T-cell (primary cell): ENCODE results near the gene SAMD4A. TPM values are rescaled to one million over a fixed set of nuclear protein-coding genes. Genes with fewer than 3 reads are reported as not detected.

Source experiments
- ATAC-seq, 4 experiments: fragments of 200-7000 bp in 3 of 4; fragments of 150-1000 bp in 1 of 4; cut with Tn5 transposase; replicated peaks in 1 of 4; 1 replicate in 3 of 4; 2 replicates in 1 of 4; pipeline ENCODE4 v1.10.0; 2021; ENCODE audit warnings: moderate library complexity in 3 of 4, mild to moderate bottlenecking in 2 of 4, moderate number of reproducible peaks in 1 of 4
- CTCF ChIA-PET, 2 donors: fragments of 300-600 bp; sonication (Branson Sonifier 250); formaldehyde crosslinking; loops; one replicate each; lab custom pipeline; 2022; ENCODE audit warnings: antibody characterized with exemption in 2 of 2; lab: Charles Lee
- POLR2A ChIA-PET, 2 donors: fragments of 300-600 bp; sonication (Branson Sonifier 250); formaldehyde crosslinking; loops; one replicate each; lab custom pipeline; 2022; ENCODE audit warnings: antibody characterized with exemption in 2 of 2; lab: Charles Lee
- DNase-seq, 35 experiments: peaks; one replicate each; pipeline versions ENCODE4 v3.0.0 to v3.0.0-alpha.2; 2013 to 2023
- H3K27ac ChIP-seq: one replicate; pipeline ENCODE4 v1.5.1; 2013; ENCODE audit warnings: low read length
- H3K27me3 ChIP-seq, 2 experiments: replicated peaks in 1 of 2; 1 replicate in 1 of 2; 2 replicates in 1 of 2; pipeline versions ENCODE4 v1.6.1 to v1.7.0; 2013; ENCODE audit warnings: low read length in 1 of 2, mixed read lengths in 1 of 2; ENCODE audit not compliant: control insufficient read depth in 2 of 2, insufficient read depth in 2 of 2; ENCODE audit errors: extremely low read depth in 1 of 2
- H3K36me3 ChIP-seq, 2 donors: 1 replicate in 1 of 2; 2 replicates in 1 of 2; pipeline versions ENCODE4 v1.6.1 to v1.7.0; 2013; ENCODE audit warnings: low read length in 1 of 2; ENCODE audit not compliant: control insufficient read depth in 2 of 2, insufficient read depth in 1 of 2; ENCODE audit errors: extremely low read depth in 1 of 2
- H3K4me1 ChIP-seq, 2 experiments: 1 replicate in 1 of 2; 2 replicates in 1 of 2; pipeline versions ENCODE4 v1.6.1 to v1.7.0; 2013; ENCODE audit warnings: low read length in 2 of 2, mixed read lengths in 1 of 2; ENCODE audit not compliant: insufficient read depth in 2 of 2, control insufficient read depth in 1 of 2; ENCODE audit errors: extremely low read depth in 1 of 2
- H3K4me3 ChIP-seq, 2 donors: 1 replicate in 1 of 2; 2 replicates in 1 of 2; pipeline versions ENCODE4 v1.5.1 to v1.7.0; 2013; ENCODE audit warnings: mild to moderate bottlenecking in 2 of 2, low read length in 1 of 2, moderate library complexity in 1 of 2; ENCODE audit not compliant: control insufficient read depth in 1 of 2; ENCODE audit errors: extremely low read depth in 1 of 2
- H3K9me3 ChIP-seq: 2 replicates; pipeline ENCODE4 v1.7.0; 2013
- H3K27ac Mint-ChIP-seq, 2 donors: one replicate each; pipeline ENCODE4 v1.8.0; 2020 to 2021; ENCODE audit warnings: mild to moderate bottlenecking in 2 of 2, mixed read lengths in 2 of 2
- H3K27me3 Mint-ChIP-seq, 2 donors: one replicate each; pipeline ENCODE4 v1.8.0; 2021 to 2022; ENCODE audit warnings: mixed read lengths in 2 of 2
- H3K36me3 Mint-ChIP-seq: one replicate; pipeline ENCODE4 v1.8.0; 2021; ENCODE audit warnings: mixed read lengths
- H3K4me1 Mint-ChIP-seq, 3 donors: one replicate each; pipeline ENCODE4 v1.8.0; 2020 to 2022; ENCODE audit warnings: mixed read lengths in 3 of 3, mild to moderate bottlenecking in 1 of 3
- H3K4me3 Mint-ChIP-seq, 3 donors: one replicate each; pipeline ENCODE4 v1.8.0; 2020 to 2022; ENCODE audit warnings: mild to moderate bottlenecking in 3 of 3, mixed read lengths in 3 of 3, moderate library complexity in 3 of 3
- H3K9me3 Mint-ChIP-seq, 3 donors: one replicate each; pipeline ENCODE4 v1.8.0; 2020 to 2022; ENCODE audit warnings: mixed read lengths in 3 of 3
- WGBS: methylation state at CpG from one replicate; pipeline ENCODE4 v1.1.5; 2013; ENCODE audit warnings: missing lambda C conversion rate; ENCODE audit not compliant: insufficient coverage; 5-methylcytosine and 5-hydroxymethylcytosine counted together
- total RNA-seq, 35 experiments: library from RNA in 6 of 35; stranded (reverse) in 6 of 35; fragments of 120-200 nt in 1 of 35; gene quantifications; one replicate each; pipeline versions ENCODE4 v1.2.1 to v1.2.4 and lab custom pipeline; 2013 to 2026

SAMD4A gene
- total RNA-seq, 5 donors from 2014 or later (not counting 1 experiment from before 2014, with no cell fraction given): 1.2 to 3.9 (median 1.3) TPM

- H3K9me3 ChIP-seq: peaks cover 4% of the 10 kb centered on the region
- H3K36me3 ChIP-seq: no peaks in the 10 kb centered on the region
- no peaks in the 10 kb centered on the region for H3K4me1 ChIP-seq
- POLR2A ChIA-PET: interaction anchor here in 1 of 2 donors (0.6 kb wide), 1 partner anchor 35 kb away, joined by 3 read pairs; no protein-coding TSS in a partner anchor
- Mint-ChIP-seq H3K4me1 (no peaks in the 10 kb centered on the region), H3K4me3 (no peak overlapping the region), H3K9me3 (peaks cover 0 to 16% (median 12%) of the 10 kb centered on the region in 3 donors), H3K27me3 (peaks cover 8 to 18% of the 10 kb centered on the region in 2 donors), H3K27ac (no peak overlapping the region), H3K36me3 (peaks cover 14% of the 10 kb centered on the region)
- no peak for ATAC-seq
- DNase-seq: no peak
- H3K27me3 ChIP-seq: peaks cover 0 to 4% of the 10 kb centered on the region in 2 experiments
- WGBS: 100% methylated on average over 3 of the region's 6 CpGs
- H3K4me3 ChIP-seq: no peak overlapping the region
- H3K27ac ChIP-seq: no peak overlapping the region
- CTCF ChIA-PET: interaction anchor here (1.9 to 3.1 kb wide), 2 partner anchors 10 to 116 kb away, joined by 5 to 10 read pairs; no protein-coding TSS in a partner anchor
Measured at GRCh38 chr14:54574528-54574927, 7.6 kb downstream of the SAMD4A start.

- peaks cover 0 to 4% of the 10 kb centered on the region in 2 experiments for H3K27me3 ChIP-seq
- WGBS: 88% methylated on average over 5 of the region's 6 CpGs
- no peak overlapping the region for H3K27ac ChIP-seq
- no peaks in the 10 kb centered on the region for H3K4me1 ChIP-seq
- H3K4me3 ChIP-seq: no peak overlapping the region
- peaks cover 8% of the 10 kb centered on the region for H3K36me3 Mint-ChIP-seq
- no peak for DNase-seq
- no peak overlapping the region for H3K27ac Mint-ChIP-seq
- POLR2A ChIA-PET: no interaction called here
- H3K27me3 Mint-ChIP-seq: peaks cover 2 to 12% of the 10 kb centered on the region in 2 donors
- H3K36me3 ChIP-seq: no peaks in the 10 kb centered on the region
- no peak overlapping the region for H3K4me3 Mint-ChIP-seq
- CTCF ChIA-PET: no interaction called here
- peaks cover 3% of the 10 kb centered on the region for H3K9me3 ChIP-seq
- no peak for ATAC-seq
- H3K9me3 Mint-ChIP-seq: peaks cover 0 to 9% (median 5%) of the 10 kb centered on the region in 3 donors
- H3K4me1 Mint-ChIP-seq: no peaks in the 10 kb centered on the region
Measured at GRCh38 chr14:54577494-54577893, 10.6 kb downstream of the SAMD4A start.

GRCh38 chr14:54577977-54578376, 11.0 kb downstream of the SAMD4A start:
- Mint-ChIP-seq H3K9me3 (peaks cover 0 to 7% (median 3%) of the 10 kb centered on the region in 3 donors), H3K27me3 (peaks cover 2 to 12% of the 10 kb centered on the region in 2 donors), H3K27ac (no peak overlapping the region), H3K4me3 (no peak overlapping the region), H3K36me3 (peaks cover 7% of the 10 kb centered on the region), H3K4me1 (no peaks in the 10 kb centered on the region)
- Histone ChIP-seq H3K9me3 (no peaks in the 10 kb centered on the region), H3K4me3 (no peak overlapping the region), H3K36me3 (no peaks in the 10 kb centered on the region), H3K27me3 (peaks cover 0 to 4% of the 10 kb centered on the region in 2 experiments), H3K4me1 (no peaks in the 10 kb centered on the region), H3K27ac (no peak overlapping the region)
- POLR2A ChIA-PET: no interaction called here
- no peak for ATAC-seq
- no peak for DNase-seq
- no CpG with 5 or more reads among the region's 3 CpGs for WGBS
- CTCF ChIA-PET: no interaction called here

- CTCF ChIA-PET: interaction anchor here (0.6 to 1.5 kb wide), 4 partner anchors 15 to 281 kb away, joined by 4 to 6 read pairs (median 6); no protein-coding TSS in a partner anchor
- 50% methylated on average over 1 of the region's 1 CpG for WGBS
- no peak overlapping the region for H3K27ac Mint-ChIP-seq
- H3K27me3 Mint-ChIP-seq: peaks cover 2 to 11% of the 10 kb centered on the region in 2 donors
- H3K36me3 Mint-ChIP-seq: no peaks in the 10 kb centered on the region
- H3K9me3 Mint-ChIP-seq: no peaks in the 10 kb centered on the region
- H3K9me3 ChIP-seq: no peaks in the 10 kb centered on the region
- DNase-seq (no peak), ATAC-seq (no peak)
- no peak overlapping the region for H3K4me3 ChIP-seq
- POLR2A ChIA-PET: interaction anchor here in 1 of 2 donors (0.6 kb wide), 1 partner anchor 107 kb away, joined by 3 read pairs; no protein-coding TSS in a partner anchor
- no peaks in the 10 kb centered on the region for H3K4me1 Mint-ChIP-seq
- H3K36me3 ChIP-seq: no peaks in the 10 kb centered on the region
- H3K27ac ChIP-seq: no peak overlapping the region
- peaks cover 0 to 4% of the 10 kb centered on the region in 2 experiments for H3K27me3 ChIP-seq
- no peaks in the 10 kb centered on the region for H3K4me1 ChIP-seq
- no peak overlapping the region for H3K4me3 Mint-ChIP-seq
Measured at GRCh38 chr14:54579621-54580020, 12.7 kb downstream of the SAMD4A start.

GRCh38 chr14:54580933-54581332, 14.0 kb downstream of the SAMD4A start:
- Mint-ChIP-seq H3K36me3 (no peaks in the 10 kb centered on the region), H3K9me3 (no peaks in the 10 kb centered on the region), H3K27me3 (peaks cover 2 to 8% of the 10 kb centered on the region in 2 donors), H3K4me1 (no peaks in the 10 kb centered on the region), H3K27ac (no peak overlapping the region), H3K4me3 (no peak overlapping the region)
- WGBS: 93% methylated on average over 2 of the region's 3 CpGs
- Histone ChIP-seq H3K4me3 (no peak overlapping the region), H3K36me3 (no peaks in the 10 kb centered on the region), H3K27ac (no peak overlapping the region), H3K27me3 (peaks cover 0 to 4% of the 10 kb centered on the region in 2 experiments), H3K4me1 (no peaks in the 10 kb centered on the region), H3K9me3 (no peaks in the 10 kb centered on the region)
- DNase-seq: no peak
- POLR2A ChIA-PET: no interaction called here
- CTCF ChIA-PET: no interaction called here
- no peak for ATAC-seq

- no peak overlapping the region for H3K4me3 ChIP-seq
- Mint-ChIP-seq H3K36me3 (no peaks in the 10 kb centered on the region), H3K4me1 (no peaks in the 10 kb centered on the region)
Measured at GRCh38 chr14:54582334-54582733, 15.4 kb downstream of the SAMD4A start.

More at GRCh38 chr14:54582334-54582733, 15.4 kb downstream of the SAMD4A start:
- Mint-ChIP-seq H3K27ac (no peak overlapping the region), H3K9me3 (no peaks in the 10 kb centered on the region), H3K4me3 (no peak overlapping the region), H3K27me3 (peaks cover 0 to 5% of the 10 kb centered on the region in 2 donors)
- DNase-seq: no peak
- Histone ChIP-seq H3K4me1 (no peaks in the 10 kb centered on the region), H3K9me3 (no peaks in the 10 kb centered on the region), H3K27ac (no peak overlapping the region), H3K27me3 (peaks cover 0 to 2% of the 10 kb centered on the region in 2 experiments), H3K36me3 (no peaks in the 10 kb centered on the region)
- ChIA-PET CTCF (interaction anchor here in 1 of 2 donors (1.3 kb wide), 1 partner anchor 8 kb away, joined by 3 read pairs; no protein-coding TSS in a partner anchor), POLR2A (interaction anchor here (0.6 to 0.7 kb wide), 2 partner anchors 84 to 231 kb away, joined by 3 read pairs; no protein-coding TSS in a partner anchor)
- no peak for ATAC-seq
- WGBS: 96% methylated on average over 7 of the region's 7 CpGs
